Panc1 (cell line): ENCODE measurements around the gene SLC8A1.

Experiments used
- POLR2AphosphoS5 ChIP-seq: IDR thresholded peaks from 2 replicates; pipeline ENCODE4 v1.6.1; 2012; ENCODE audit warnings: mild to moderate bottlenecking, low read depth, low read length, moderate library complexity
- TF ChIP-seq, protein P1 (sequence below): fragments of 450-650 bp; IDR thresholded peaks from 2 replicates; pipeline ENCODE4 v1.5.1; 2017; ENCODE audit warnings: mild to moderate bottlenecking
- TF ChIP-seq, protein P2 (sequence below), 2 experiments: IDR thresholded peaks; 2 replicates each; pipeline ENCODE4 v1.6.1; 2011 to 2012; ENCODE audit warnings: low read depth in 2 of 2, control low read depth in 1 of 2, low read length in 1 of 2, mild to moderate bottlenecking in 1 of 2, moderate library complexity in 1 of 2; ENCODE audit not compliant: insufficient read depth in 1 of 2

DNA sequence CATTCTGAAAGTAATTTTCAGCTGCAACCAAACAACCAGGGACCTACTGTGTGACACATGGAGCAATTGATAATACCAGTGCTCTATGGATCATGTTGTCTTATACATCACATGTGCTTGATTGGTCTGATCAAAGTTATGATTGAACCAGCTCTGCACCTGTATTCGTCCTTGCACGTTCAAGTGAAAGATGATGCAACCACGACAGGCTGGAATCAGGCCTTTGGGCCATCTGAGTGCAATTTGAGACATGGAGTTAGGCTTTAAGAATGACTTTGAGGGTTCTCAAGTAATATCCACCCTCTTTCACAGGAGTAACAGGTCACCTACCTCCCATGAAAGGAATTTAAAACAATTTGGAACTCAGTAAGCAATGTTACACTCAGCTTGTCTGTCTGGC, 165.2 kb downstream of the SLC8A1 start:
- TF ChIP-seq, protein P1, sequence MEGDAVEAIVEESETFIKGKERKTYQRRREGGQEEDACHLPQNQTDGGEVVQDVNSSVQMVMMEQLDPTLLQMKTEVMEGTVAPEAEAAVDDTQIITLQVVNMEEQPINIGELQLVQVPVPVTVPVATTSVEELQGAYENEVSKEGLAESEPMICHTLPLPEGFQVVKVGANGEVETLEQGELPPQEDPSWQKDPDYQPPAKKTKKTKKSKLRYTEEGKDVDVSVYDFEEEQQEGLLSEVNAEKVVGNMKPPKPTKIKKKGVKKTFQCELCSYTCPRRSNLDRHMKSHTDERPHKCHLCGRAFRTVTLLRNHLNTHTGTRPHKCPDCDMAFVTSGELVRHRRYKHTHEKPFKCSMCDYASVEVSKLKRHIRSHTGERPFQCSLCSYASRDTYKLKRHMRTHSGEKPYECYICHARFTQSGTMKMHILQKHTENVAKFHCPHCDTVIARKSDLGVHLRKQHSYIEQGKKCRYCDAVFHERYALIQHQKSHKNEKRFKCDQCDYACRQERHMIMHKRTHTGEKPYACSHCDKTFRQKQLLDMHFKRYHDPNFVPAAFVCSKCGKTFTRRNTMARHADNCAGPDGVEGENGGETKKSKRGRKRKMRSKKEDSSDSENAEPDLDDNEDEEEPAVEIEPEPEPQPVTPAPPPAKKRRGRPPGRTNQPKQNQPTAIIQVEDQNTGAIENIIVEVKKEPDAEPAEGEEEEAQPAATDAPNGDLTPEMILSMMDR = no peak
- TF ChIP-seq, protein P2, sequence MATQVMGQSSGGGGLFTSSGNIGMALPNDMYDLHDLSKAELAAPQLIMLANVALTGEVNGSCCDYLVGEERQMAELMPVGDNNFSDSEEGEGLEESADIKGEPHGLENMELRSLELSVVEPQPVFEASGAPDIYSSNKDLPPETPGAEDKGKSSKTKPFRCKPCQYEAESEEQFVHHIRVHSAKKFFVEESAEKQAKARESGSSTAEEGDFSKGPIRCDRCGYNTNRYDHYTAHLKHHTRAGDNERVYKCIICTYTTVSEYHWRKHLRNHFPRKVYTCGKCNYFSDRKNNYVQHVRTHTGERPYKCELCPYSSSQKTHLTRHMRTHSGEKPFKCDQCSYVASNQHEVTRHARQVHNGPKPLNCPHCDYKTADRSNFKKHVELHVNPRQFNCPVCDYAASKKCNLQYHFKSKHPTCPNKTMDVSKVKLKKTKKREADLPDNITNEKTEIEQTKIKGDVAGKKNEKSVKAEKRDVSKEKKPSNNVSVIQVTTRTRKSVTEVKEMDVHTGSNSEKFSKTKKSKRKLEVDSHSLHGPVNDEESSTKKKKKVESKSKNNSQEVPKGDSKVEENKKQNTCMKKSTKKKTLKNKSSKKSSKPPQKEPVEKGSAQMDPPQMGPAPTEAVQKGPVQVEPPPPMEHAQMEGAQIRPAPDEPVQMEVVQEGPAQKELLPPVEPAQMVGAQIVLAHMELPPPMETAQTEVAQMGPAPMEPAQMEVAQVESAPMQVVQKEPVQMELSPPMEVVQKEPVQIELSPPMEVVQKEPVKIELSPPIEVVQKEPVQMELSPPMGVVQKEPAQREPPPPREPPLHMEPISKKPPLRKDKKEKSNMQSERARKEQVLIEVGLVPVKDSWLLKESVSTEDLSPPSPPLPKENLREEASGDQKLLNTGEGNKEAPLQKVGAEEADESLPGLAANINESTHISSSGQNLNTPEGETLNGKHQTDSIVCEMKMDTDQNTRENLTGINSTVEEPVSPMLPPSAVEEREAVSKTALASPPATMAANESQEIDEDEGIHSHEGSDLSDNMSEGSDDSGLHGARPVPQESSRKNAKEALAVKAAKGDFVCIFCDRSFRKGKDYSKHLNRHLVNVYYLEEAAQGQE (IDR thresholded peaks at IDR 0.05; ENCODE audit: insufficient read depth in 1 of 2, low read depth in 2 of 2, low read length in 1 of 2) = no peak
- TF ChIP-seq POLR2AphosphoS5 = no peak
